Bone marrow (tissue), 2 donors: Measurements from ENCODE around the gene ARHGAP24.

Source experiments
- DNase-seq, 2 donors: peaks; one replicate each; lab custom pipeline; 2025; lab: John Stamatoyannopoulos, UW

The ARHGAP24 gene

GRCh38 chr4:85741381-85741780 lies 266.4 kb downstream of the ARHGAP24 start:
- no peak for DNase-seq

DNA sequence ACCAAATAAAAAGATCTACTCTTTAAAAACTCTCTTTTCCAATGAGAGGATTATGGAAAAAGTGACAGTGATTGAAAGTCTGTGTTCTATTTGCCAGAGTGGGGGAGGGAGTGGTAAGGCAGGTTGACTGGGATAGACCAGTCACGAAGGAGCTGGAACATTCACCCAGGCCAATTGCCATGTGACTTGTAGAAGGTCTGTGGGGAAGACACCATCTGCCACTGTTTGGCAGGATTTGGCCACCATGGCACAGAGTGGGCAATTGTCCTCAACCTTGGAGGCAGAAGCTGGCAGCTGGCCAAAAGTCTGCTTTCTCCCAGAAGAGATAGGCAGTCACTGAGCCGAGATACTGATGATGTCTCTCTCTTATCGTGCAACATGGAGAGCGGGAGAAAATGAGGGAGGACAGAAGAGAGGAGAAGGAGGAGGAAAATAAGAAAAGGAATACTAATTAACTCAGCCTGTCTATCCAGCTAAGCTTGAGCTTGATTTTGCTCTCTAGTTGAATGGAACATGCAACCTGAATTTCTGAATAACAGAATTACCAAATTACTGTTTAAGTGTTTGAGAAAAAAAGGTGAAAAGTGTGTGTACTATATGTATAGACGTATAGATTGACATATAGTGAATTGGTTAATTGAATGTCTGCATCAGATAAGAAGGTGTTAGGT lies 267.1 kb downstream of the ARHGAP24 start:
- DNase-seq, result no peak

DNA sequence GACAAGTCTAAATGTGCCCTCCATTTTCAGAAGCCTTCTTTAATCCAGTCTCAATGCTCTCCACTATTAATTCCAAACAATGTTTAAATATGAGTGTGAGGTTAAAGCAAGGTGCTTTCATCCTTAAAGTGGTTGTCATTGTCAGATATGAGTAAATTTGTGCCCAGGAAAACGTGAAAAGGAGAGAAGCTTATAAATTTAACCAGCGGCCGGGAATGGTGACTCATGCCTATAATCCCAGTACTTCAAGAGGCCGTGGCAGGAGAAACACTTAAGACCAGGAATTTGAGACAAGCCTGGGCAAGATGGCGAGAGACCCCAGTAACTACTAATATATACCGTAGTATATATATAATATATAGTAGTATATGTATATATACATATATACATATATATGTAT lies 270.0 kb downstream of the ARHGAP24 start:
- DNase-seq, result no peak

DNA sequence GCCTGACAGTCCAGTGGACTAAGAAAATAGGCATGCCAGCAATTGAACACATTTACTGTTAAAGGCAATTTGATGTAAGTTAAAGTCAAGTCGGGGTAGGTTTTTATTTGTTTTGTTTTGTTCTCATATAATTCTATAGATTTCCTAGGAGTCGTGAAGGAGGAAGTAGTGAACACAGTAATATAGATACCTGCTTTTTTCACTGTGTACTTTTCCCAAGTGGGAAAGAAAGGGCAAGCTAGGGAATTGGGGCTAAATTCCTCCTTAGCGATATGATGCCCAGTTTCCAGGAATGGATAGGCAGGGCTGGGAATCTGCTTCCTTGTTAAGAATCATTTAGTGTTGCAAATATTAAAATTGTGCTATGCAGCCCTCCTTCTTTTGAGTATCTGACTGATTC lies 271.0 kb downstream of the ARHGAP24 start:
- no peak for DNase-seq

GRCh38 chr4:85747882-85748491 lies 273.0 kb downstream of the ARHGAP24 start:
- DNase-seq, result peak in 1 of 2 donors; percentile 47

GRCh38 chr4:85748654-85749053 lies 273.7 kb downstream of the ARHGAP24 start:
- DNase-seq, result no peak

GRCh38 chr4:85751866-85752265 lies 276.9 kb downstream of the ARHGAP24 start:
- no peak for DNase-seq

GRCh38 chr4:85755285-85755684 lies 280.3 kb downstream of the ARHGAP24 start:
- no peak for DNase-seq

- no peak for DNase-seq
Observed at GRCh38 chr4:85756938-85757337, 282.0 kb downstream of the ARHGAP24 start.

DNA sequence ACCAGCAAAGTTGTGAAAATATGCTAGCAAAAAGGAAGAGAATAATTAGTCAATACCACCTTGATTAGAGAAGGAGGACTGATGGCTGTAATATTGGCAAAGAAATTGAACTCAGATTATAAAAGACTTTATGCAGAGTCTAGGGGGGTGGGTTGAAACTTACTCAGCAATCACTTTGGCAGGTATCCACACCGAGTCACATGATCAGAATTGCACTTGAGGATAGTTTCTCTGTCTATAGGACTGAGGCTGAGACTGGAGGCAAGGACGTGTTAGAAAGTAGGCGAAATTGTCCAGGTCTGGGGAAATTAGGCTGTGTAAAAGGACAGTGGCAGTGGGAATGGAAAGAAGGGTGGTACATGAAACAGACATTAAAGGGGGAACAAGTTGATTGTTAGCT lies 284.4 kb downstream of the ARHGAP24 start:
- no peak for DNase-seq

DNA sequence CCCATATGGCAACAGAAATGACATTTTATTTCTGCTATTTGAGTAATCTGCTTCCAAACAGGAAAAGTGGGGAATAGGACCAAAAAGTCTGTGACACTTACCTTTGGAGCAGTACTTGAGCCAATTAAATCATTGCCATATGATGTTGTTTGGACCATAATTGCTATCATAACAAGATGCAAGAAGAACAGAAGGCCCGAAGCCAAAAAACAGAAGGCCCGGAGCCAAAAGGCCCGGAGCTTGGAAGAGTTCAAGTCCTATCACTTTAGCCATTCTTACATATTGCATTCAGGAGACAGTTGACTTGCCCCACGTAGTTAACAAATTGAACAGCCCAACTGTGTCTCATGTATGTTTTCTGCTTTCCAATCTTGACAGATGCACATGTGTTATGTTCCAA lies 285.6 kb downstream of the ARHGAP24 start:
- no peak for DNase-seq

DNA sequence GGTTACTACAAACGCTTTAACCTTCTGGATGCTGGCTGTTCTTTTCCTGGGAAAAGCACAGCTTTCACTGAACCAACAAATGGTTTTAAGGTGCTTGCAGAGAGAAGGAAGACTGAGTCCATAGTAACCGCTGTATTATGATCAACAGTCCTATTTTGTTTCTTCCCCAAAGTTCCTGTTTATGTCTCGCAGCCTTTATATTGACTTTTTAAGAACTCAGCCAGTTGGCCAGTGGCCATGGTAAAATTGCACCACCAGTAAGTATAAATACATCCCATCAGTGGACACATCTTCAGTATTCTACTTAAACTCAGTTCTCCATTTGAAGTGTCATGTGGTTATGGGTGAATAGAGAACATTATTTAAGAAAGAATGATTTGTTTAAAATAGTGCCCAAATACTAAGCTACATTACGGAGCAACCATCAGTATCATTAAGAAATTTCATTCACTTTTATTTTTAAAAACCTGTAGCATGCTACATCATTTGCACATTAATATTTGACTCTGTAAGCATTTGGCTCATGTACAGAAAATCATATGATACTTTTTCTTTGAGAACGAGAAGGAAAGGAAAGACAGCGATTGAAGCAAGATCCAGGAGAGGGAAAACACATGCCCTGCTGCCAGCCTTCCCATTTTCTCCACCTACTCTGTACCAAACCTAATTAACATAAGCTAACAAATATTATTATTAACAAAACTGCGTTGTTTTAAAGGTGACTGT lies 287.0 kb downstream of the ARHGAP24 start:
- no peak for DNase-seq

- no peak for DNase-seq
Observed at GRCh38 chr4:85762529-85762871, 287.6 kb downstream of the ARHGAP24 start.

- no peak for DNase-seq
Observed at GRCh38 chr4:85763202-85763601, 288.3 kb downstream of the ARHGAP24 start.

DNA sequence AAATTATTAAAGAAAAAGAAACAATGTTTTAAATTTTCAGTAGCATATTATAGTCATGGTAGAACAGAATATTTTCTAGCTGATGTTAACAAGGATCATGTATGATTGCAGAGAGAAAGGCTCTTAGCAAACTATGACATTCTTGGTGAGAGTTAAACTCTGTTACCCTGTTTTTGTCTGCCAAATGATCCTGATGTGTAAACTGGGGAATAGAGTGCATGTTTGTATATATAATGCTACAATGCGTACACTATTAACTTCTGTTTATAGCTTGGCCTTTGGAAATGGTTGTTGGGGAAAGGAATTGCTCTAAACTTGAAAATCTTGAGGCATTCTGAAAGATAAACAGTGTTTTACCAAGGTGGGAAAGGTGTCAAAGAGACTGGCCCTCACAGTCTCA lies 292.7 kb downstream of the ARHGAP24 start:
- no peak for DNase-seq

GRCh38 chr4:85769009-85769408 lies 294.1 kb downstream of the ARHGAP24 start:
- DNase-seq, result no peak

DNA sequence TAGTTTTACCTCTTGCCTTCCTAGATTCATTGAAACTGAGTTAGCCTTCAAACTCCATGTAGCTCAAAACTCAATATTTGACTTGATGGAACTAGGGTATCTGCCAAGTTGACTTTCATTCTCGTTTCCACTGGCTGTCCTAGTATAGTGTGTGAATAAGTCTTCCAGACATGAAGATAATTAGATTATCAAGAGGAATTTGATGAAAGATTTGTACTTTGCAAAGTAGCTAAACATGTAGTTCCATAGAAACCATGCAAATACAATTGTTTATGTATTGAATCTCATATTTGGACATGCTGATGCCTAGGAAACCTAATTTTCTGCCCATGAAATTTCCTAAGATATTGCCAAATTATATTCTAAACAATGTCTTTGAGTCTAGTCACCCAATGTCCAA lies 297.5 kb downstream of the ARHGAP24 start:
- DNase-seq, result no peak

- no peak for DNase-seq
Observed at GRCh38 chr4:85773372-85773771, 298.4 kb downstream of the ARHGAP24 start.

DNA sequence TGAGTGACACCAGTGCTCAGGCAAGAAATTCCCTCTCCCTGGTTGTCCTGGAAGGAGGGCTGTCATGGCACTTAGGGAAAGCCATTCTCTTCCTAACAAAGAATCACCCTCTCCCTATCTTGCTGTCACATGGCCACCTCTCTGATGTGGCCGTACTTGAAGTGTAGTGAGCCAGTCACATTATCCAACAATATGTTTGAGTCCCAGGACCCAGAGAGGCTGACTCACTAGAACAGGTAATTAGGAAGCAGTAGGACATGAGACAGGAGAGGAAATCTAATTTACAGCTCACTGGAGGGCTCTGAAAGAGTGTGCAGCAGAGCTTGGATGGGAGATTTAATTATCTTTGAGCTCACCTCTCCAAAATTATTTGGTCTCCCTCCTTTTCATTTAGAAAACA lies 299.1 kb downstream of the ARHGAP24 start:
- no peak for DNase-seq

DNA sequence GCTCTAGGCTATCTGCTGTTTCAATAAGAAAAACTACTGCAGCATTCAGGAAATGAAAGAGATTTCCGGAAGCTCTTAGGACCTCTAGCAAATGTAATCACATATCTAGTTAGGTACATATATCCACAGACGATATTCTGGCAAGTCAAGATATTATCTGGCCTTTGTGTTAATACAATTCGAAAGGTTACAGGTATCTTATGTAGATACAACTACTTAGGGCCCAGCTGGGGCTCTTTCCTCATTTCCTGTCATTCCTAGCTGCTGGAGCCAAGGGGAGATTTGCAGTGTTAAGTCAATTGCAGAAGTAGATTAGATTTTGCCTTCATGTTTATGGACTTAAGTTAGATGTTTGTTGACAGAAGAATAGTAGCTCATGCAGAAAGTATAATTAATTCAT lies 299.5 kb downstream of the ARHGAP24 start:
- DNase-seq, result no peak

GRCh38 chr4:85776096-85776495 lies 301.1 kb downstream of the ARHGAP24 start:
- no peak for DNase-seq

DNA sequence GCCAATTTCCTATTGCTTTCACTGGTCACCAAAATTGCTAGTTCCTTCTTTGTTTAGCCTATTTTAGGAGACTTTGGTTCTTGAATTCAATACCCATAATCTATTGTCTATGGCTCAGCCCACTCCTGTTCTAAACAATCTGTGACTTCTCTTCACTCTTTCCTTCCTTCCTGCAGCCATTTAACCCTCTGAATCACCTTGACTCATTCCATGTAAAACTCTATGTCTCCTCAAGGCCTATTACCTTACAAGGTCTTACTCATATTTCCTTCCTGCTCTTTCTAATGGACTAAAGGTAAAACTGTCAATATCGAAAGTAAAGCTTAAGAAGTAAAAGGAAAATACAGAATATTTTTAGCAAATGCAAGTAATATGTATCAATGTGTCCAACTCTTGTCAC lies 301.6 kb downstream of the ARHGAP24 start:
- no peak for DNase-seq

DNA sequence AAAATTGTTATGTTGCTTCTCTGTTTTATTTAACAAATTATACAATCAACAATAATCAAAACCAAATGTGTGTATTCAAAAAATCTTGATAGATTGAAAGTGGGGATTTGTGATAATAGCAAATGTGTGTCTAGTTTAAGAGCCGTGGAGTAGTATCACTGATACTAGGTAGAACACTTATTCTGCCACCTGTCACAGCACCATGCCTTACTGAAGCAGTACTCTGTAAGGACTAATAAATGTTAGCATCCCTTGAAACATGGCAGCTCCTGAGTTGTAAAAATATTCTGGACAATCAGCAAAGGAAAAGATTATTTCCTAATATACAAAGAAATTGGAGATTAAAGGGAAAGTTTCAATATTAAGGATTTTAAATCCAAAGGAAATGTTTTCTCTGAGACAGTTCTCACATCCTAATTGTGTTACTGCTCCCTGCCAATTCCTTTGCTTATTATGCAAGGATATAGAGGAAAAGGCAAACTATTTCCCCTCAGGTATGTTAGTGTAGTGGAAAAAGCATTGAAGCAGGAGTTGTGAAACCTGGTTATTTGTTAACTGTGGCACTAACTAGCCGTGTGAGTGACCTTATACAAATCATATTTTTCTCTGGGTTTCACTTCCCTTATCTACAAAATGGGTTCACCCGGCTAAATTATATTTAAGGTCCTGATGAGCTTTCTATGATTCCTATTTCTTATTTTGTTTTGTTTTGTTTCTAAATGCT lies 303.1 kb downstream of the ARHGAP24 start:
- no peak for DNase-seq
